Mesodermal cell (in vitro differentiated cells): Measurements from ENCODE around the gene ADAR. TPM values are rescaled to one million over a fixed set of nuclear protein-coding genes. Genes with fewer than 3 reads are reported as not detected.
A peak's percentile ranks its signal among the peaks of the same experiment; 100 is the strongest.
"Not testable (repeated sequence)": the region's sequence is repeated elsewhere in the genome, so short reads cannot be mapped to it uniquely, and the experiment has no call there.

Source experiments
- H3K27ac ChIP-seq: 2 replicates; pipeline ENCODE4 v1.7.0; 2013; ENCODE audit warnings: mild to moderate bottlenecking, low read depth, low read length, moderate library complexity; ENCODE audit not compliant: severe bottlenecking
- H3K36me3 ChIP-seq: 2 replicates; pipeline ENCODE4 v1.7.1; 2013; ENCODE audit warnings: mild to moderate bottlenecking, low read length, moderate library complexity; ENCODE audit not compliant: control insufficient read depth, insufficient read depth
- H3K4me1 ChIP-seq: one replicate; pipeline ENCODE4 v1.7.1; 2013; ENCODE audit warnings: mild to moderate bottlenecking, low read length; ENCODE audit not compliant: insufficient read depth, control insufficient read depth, poor library complexity, severe bottlenecking
- H3K4me3 ChIP-seq: 2 replicates; pipeline ENCODE4 v1.7.0; 2013; ENCODE audit warnings: low read length, control low read depth, mild to moderate bottlenecking; ENCODE audit not compliant: insufficient read depth, poor library complexity, severe bottlenecking; ENCODE audit errors: extremely low read depth
- H3K9me3 ChIP-seq: 2 replicates; pipeline ENCODE4 v1.7.1; 2013; ENCODE audit warnings: mild to moderate bottlenecking, low read length, moderate library complexity; ENCODE audit not compliant: control insufficient read depth
- WGBS, 2 experiments: methylation state at CpG; one replicate each; pipeline ENCODE4 v1.1.5; 2013; ENCODE audit warnings: missing lambda C conversion rate in 2 of 2; ENCODE audit not compliant: insufficient coverage in 2 of 2; 5-methylcytosine and 5-hydroxymethylcytosine counted together
- polyA plus RNA-seq, 2 experiments: library from polyadenylated mRNA; stranded (reverse); fragments of 50-300 nt; gene quantifications; one replicate each; pipeline ENCODE4 v1.2.3, GENCODE V29; 2013

Gene ADAR, protein sequence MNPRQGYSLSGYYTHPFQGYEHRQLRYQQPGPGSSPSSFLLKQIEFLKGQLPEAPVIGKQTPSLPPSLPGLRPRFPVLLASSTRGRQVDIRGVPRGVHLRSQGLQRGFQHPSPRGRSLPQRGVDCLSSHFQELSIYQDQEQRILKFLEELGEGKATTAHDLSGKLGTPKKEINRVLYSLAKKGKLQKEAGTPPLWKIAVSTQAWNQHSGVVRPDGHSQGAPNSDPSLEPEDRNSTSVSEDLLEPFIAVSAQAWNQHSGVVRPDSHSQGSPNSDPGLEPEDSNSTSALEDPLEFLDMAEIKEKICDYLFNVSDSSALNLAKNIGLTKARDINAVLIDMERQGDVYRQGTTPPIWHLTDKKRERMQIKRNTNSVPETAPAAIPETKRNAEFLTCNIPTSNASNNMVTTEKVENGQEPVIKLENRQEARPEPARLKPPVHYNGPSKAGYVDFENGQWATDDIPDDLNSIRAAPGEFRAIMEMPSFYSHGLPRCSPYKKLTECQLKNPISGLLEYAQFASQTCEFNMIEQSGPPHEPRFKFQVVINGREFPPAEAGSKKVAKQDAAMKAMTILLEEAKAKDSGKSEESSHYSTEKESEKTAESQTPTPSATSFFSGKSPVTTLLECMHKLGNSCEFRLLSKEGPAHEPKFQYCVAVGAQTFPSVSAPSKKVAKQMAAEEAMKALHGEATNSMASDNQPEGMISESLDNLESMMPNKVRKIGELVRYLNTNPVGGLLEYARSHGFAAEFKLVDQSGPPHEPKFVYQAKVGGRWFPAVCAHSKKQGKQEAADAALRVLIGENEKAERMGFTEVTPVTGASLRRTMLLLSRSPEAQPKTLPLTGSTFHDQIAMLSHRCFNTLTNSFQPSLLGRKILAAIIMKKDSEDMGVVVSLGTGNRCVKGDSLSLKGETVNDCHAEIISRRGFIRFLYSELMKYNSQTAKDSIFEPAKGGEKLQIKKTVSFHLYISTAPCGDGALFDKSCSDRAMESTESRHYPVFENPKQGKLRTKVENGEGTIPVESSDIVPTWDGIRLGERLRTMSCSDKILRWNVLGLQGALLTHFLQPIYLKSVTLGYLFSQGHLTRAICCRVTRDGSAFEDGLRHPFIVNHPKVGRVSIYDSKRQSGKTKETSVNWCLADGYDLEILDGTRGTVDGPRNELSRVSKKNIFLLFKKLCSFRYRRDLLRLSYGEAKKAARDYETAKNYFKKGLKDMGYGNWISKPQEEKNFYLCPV
- 89.4 TPM for polyA plus RNA-seq (2013, experiment 1 of 2)
- polyA plus RNA-seq (2013, experiment 2 of 2) = 86.7 TPM

GRCh38 chr1:154607609-154608396 is at the start of gene ADAR:
ADAR (minus strand) TSS chr1:154608186; CDS start chr1:154608006, 180 bp downstream.
- peak within 1 kb of the TSS; percentile 95 for H3K27ac ChIP-seq
- whole genome bisulfite sequencing, 2 experiments = 1% methylated on average over 36 to 51 of the region's 59 CpGs
- peaks cover 17% of the 10 kb centered on the region for H3K4me1 ChIP-seq
- H3K36me3 ChIP-seq = peaks cover 32% of the 10 kb centered on the region
- no peaks in the 10 kb centered on the region for H3K9me3 ChIP-seq
- peak within 1 kb of the TSS; percentile 82 for H3K4me3 ChIP-seq

DNA sequence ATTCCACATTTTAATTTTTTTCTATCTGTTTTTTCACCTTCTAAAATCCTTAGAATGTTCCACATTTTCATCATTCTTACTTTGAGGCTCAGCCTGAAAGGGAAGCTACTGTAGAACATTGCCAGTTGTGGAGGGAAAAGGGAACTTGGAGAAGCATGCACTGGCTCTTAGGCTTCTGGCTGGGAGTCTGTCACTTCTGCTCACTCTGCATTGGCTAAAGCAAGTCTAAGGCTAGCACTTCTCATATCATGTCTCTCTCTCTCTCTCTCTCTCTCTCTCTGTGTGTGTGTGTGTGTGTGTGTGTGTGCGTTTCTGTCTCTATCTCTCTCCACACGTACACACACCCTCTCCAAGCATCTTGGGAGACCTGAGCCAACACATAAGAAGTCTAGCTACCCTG is 49.6 kb upstream of the ADAR start:
- WGBS, 2 experiments = 80% methylated on average over 1 of the region's 2 CpGs; no CpG with 5 or more reads in 1 of the 2 experiments
- Histone ChIP-seq H3K4me3 (no peak overlapping the region), H3K36me3 (no peaks in the 10 kb centered on the region), H3K4me1 (no peaks in the 10 kb centered on the region), H3K9me3 (no peaks in the 10 kb centered on the region), H3K27ac (no peak overlapping the region)

DNA sequence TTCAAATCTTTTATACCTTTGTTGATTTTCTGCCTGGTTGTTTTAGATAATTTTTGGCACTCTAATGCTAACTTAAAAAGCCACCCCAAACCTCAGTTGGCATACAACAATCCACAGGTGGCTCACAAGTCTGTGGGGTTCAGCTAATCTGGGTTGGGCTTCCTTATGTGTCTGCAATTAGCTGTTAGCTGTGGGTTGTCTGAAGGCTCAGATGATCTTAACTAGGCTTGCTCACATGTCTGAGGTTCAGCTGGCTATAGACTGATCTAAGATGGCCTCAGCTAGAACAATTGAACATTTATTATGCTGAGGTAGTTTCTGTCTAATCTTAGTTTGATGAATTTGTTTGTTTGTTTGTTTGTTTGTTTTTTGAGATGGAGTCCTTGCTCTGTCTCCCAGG is 44.9 kb upstream of the ADAR start:
- H3K27ac ChIP-seq = no peak overlapping the region
- no peaks in the 10 kb centered on the region for H3K36me3 ChIP-seq
- no peak overlapping the region for H3K4me3 ChIP-seq
- no peaks in the 10 kb centered on the region for H3K4me1 ChIP-seq
- no peaks in the 10 kb centered on the region for H3K9me3 ChIP-seq

DNA sequence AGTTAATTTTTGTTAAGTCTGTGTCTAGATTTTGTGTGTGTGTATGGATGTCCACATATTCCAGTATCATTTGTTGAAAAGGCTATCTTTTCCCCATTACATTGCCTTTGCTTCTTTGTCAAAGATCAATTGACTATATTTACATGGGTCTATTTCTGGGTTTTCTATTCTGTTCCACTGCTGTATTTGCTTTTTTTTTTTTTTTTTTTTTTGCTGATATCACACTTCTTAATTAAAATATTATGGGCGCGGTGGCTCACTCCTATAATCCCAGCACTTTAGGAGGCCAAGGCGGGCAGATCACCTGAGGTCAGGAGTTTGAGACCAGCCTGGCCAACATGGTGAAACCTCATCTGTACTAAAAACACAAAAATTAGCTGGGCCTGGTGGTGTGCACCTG is 36.7 kb upstream of the ADAR start:
- WGBS, 2 experiments = 67% methylated on average over 1 of the region's 3 CpGs; no CpG with 5 or more reads in 1 of the 2 experiments
- not testable (repeated sequence) for H3K4me3 ChIP-seq, H3K9me3 ChIP-seq, H3K27ac ChIP-seq, H3K36me3 ChIP-seq, H3K4me1 ChIP-seq

GRCh38 chr1:154641534-154641933 is 33.5 kb upstream of the ADAR start:
- Histone ChIP-seq H3K9me3 (no peaks in the 10 kb centered on the region), H3K4me3 (no peak overlapping the region), H3K27ac (no peak overlapping the region), H3K36me3 (no peaks in the 10 kb centered on the region), H3K4me1 (no peaks in the 10 kb centered on the region)
- WGBS, 2 experiments = no CpG with 5 or more reads among the region's 1 CpG

GRCh38 chr1:154639876-154640275 is 31.9 kb upstream of the ADAR start:
- no peak overlapping the region for H3K4me3 ChIP-seq
- no peaks in the 10 kb centered on the region for H3K36me3 ChIP-seq
- H3K9me3 ChIP-seq = no peaks in the 10 kb centered on the region
- no peaks in the 10 kb centered on the region for H3K4me1 ChIP-seq
- no peak overlapping the region for H3K27ac ChIP-seq

DNA sequence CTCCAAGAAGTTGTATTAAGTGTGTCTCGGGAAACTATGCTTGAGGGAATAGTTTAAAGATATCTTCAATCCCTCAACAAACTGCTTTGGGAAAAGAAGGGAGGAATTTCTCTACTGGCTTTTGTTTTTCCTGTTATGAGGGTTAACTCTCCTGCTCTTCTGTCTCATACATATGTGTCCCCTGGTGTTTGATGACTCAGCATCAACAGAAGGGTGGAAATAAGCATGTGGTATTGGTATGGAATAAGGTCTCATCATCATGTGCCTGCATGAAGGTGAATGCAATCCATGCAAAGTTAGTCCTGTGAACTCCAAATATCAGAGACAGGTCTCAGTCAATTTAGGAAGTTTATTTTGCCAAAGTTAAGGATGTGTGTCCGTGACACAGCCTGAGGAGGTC is 27.2 kb upstream of the ADAR start:
- Histone ChIP-seq H3K4me3 (no peak overlapping the region), H3K9me3 (peaks cover under 1% of the 10 kb centered on the region), H3K27ac (no peak overlapping the region), H3K4me1 (no peaks in the 10 kb centered on the region), H3K36me3 (no peaks in the 10 kb centered on the region)
- WGBS, 2 experiments = 83% methylated on average over 1 of the region's 2 CpGs; no CpG with 5 or more reads in 1 of the 2 experiments

- H3K4me1 ChIP-seq = peaks cover 4% of the 10 kb centered on the region
- no peak overlapping the region for H3K27ac ChIP-seq
- peaks cover 3% of the 10 kb centered on the region for H3K36me3 ChIP-seq
- H3K4me3 ChIP-seq = no peak overlapping the region
- WGBS, 2 experiments = no CpG with 5 or more reads among the region's 1 CpG
- peaks cover 16% of the 10 kb centered on the region for H3K9me3 ChIP-seq
Measured at GRCh38 chr1:154629675-154630073, 21.7 kb upstream of the ADAR start.

DNA sequence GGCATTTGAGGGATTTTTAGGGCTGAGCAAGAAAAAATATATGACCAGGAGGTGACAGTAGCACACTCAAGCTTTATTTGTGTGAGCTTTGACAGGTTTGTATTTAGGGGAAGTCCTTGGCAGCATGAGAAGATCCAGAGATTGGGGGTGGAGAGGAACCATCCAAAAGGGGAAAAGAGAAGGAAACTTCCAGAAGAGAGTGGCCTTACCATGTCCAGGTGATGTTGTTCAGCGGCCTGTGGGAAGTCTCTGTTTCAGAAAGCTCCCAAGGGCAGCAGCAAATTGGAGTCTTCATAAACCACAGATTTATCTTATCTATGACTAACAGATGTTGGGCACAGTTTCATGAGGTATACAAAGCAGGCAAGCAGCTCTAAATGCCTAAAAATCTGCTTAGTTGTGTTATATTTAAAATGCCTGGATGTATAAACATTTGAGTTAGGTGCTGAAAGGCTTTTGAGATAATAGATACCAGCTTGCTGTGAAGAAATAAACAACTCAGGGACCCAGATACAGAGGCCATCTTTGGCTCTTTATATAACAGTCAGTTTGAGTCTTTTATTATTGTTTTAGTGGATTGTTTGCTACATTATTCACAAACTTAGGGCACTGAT is 21.2 kb upstream of the ADAR start:
- H3K27ac ChIP-seq = no peak overlapping the region
- peaks cover 4% of the 10 kb centered on the region for H3K4me1 ChIP-seq
- no CpG with 5 or more reads among the region's 1 CpG for WGBS, 2 experiments

GRCh38 chr1:154628121-154628405 is 20.1 kb upstream of the ADAR start:
- 94% methylated on average over 3 of the region's 5 CpGs; no CpG with 5 or more reads in 1 of the 2 experiments for WGBS, 2 experiments
- Histone ChIP-seq H3K36me3 (peaks cover 17% of the 10 kb centered on the region), H3K27ac (peak overlapping the region; percentile 86)

More for the DNA sequence above, 21.2 kb upstream of the ADAR start:
- H3K9me3 ChIP-seq = peaks cover 16% of the 10 kb centered on the region
- no peak overlapping the region for H3K4me3 ChIP-seq
- H3K36me3 ChIP-seq = peaks cover 8% of the 10 kb centered on the region

More at GRCh38 chr1:154628121-154628405, 20.1 kb upstream of the ADAR start:
- H3K4me1 ChIP-seq = peaks cover 4% of the 10 kb centered on the region
- H3K9me3 ChIP-seq = peaks cover 16% of the 10 kb centered on the region
- peak overlapping the region; percentile 88 for H3K4me3 ChIP-seq
